ENCODE measurements around the gene CARS1.
A peak's percentile ranks its signal among the peaks of the same experiment; 100 is the strongest.

The CARS1 gene

GRCh38 chr11:3006505-3007260 lies 50.5 kb downstream of the CARS1 start:
- no peaks in the 10 kb centered on the region for H3K27me3 Mint-ChIP-seq
- H3K36me3 Mint-ChIP-seq (ENCODE audit: low read depth) = peaks cover 94% of the 10 kb centered on the region
- peak overlapping the region; percentile 40 for H3K27ac Mint-ChIP-seq
- peaks cover 31% of the 10 kb centered on the region for H3K4me1 Mint-ChIP-seq (ENCODE audit: low read depth)
- no peaks in the 10 kb centered on the region for H3K9me3 Mint-ChIP-seq
- peak; percentile 52 for DNase-seq
- no peak overlapping the region for H3K4me3 Mint-ChIP-seq

DNA sequence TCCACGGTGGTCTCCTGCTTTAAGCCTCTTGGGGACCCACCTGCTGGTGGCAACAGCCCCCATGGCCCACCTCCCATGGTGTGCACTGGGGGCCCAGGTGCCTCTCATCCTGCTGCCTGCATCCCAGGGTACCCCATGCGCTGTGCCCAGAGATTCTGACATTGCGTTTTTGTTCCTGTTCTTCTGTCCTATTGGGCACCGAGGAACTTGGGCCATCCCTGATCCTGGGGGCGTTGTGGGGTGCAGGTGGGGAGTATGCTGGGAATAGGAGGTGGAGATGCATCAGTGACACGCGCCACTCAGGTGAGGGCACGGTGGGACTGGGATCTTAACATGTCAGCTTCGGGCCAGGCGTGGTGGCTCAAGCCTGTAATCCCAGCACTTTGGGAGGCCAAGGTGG lies 52.7 kb downstream of the CARS1 start:
- H3K4me3 Mint-ChIP-seq = no peak overlapping the region

DNA sequence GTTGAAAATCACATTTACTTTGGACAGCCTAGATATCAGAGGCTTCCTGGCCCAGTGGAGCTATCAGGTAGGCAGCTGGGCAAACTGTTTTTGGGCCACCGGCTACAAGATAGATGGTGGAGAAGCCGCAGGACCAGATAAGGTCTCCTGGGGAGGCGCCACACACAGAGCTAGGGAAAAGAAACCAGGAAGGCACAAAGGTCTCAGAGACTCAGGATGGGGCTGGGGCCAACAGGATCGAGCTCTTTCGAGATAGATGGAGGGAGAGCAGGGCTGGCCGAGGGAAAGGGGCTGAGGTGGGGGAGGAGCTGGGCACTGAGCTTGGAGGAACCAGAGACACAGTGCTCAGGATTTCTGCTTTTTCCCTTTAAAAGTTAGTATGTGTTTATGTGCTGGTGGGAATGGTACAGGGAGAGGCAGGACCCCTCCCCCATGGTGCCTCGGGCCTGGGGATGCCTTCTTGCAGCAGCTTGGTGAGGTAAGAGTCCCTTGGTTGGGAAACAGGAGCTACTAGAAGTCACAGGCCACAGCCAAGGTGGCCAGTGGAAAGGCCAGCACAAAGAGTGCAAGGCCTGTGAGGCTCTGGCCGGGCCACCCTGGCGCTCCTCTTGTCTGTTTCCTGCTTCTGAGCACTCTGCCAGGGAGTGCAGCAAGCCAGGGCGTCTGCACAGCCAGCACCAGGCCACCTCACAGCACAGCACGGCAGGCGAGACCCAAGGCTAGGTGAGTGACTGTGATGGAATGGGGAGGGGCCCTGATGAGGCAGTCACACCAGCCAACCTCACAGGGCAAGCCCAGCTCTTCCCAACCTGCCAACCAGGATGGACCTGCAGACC lies 53.6 kb downstream of the CARS1 start:
- Mint-ChIP-seq H3K27me3 (no peaks in the 10 kb centered on the region), H3K4me3 (no peak overlapping the region), H3K27ac (peak overlapping the region; percentile 9), H3K36me3 (ENCODE audit: low read depth) (peaks cover 91% of the 10 kb centered on the region), H3K9me3 (no peaks in the 10 kb centered on the region), H3K4me1 (ENCODE audit: low read depth) (peaks cover 12% of the 10 kb centered on the region)
- DNase-seq = no peak

More for the DNA sequence above, 52.7 kb downstream of the CARS1 start:
- no peaks in the 10 kb centered on the region for H3K9me3 Mint-ChIP-seq
- peaks cover 12% of the 10 kb centered on the region for H3K4me1 Mint-ChIP-seq (ENCODE audit: low read depth)
- peak overlapping the region; percentile 62 for H3K27ac Mint-ChIP-seq
- H3K36me3 Mint-ChIP-seq (ENCODE audit: low read depth) = peaks cover 94% of the 10 kb centered on the region
- DNase-seq = no peak
- no peaks in the 10 kb centered on the region for H3K27me3 Mint-ChIP-seq

GRCh38 chr11:3002871-3003270 lies 54.4 kb downstream of the CARS1 start:
- no peaks in the 10 kb centered on the region for H3K9me3 Mint-ChIP-seq
- peaks cover 9% of the 10 kb centered on the region for H3K4me1 Mint-ChIP-seq (ENCODE audit: low read depth)
- H3K4me3 Mint-ChIP-seq = no peak overlapping the region
- peak overlapping the region; percentile 9 for H3K27ac Mint-ChIP-seq
- no peaks in the 10 kb centered on the region for H3K27me3 Mint-ChIP-seq
- DNase-seq = no peak
- peaks cover 84% of the 10 kb centered on the region for H3K36me3 Mint-ChIP-seq (ENCODE audit: low read depth)

- no peak for DNase-seq
- Mint-ChIP-seq H3K27ac (peak overlapping the region; percentile 9), H3K36me3 (ENCODE audit: low read depth) (peaks cover 79% of the 10 kb centered on the region), H3K27me3 (no peaks in the 10 kb centered on the region), H3K4me3 (no peak overlapping the region), H3K9me3 (no peaks in the 10 kb centered on the region), H3K4me1 (ENCODE audit: low read depth) (peaks cover 4% of the 10 kb centered on the region)
Observed at GRCh38 chr11:3002351-3002861, 54.8 kb downstream of the CARS1 start.

DNA sequence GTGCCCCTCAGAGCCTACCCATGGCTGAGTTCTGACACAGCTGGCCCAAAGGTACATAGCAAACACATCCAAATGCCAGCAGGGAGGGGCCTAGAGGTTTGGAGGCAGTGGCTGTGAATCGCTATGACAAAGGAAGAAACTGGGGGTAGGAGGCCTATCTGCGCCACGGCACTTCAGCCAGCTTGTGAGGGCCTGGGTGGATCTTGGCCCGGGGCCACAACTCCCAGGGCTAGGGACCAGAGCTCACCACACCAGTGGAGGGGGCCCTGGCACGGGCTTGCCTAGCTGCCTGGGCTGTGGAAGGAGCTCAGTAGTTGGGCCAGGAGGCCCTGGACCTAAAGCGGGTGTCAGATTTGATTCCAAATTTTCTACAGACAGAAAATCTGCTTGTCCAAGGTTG lies 55.7 kb downstream of the CARS1 start:
- no peaks in the 10 kb centered on the region for H3K9me3 Mint-ChIP-seq
- H3K27ac Mint-ChIP-seq = no peak overlapping the region
- H3K27me3 Mint-ChIP-seq = no peaks in the 10 kb centered on the region
- H3K4me3 Mint-ChIP-seq = no peak overlapping the region
- no peaks in the 10 kb centered on the region for H3K4me1 Mint-ChIP-seq (ENCODE audit: low read depth)
- no peak for DNase-seq
- H3K36me3 Mint-ChIP-seq (ENCODE audit: low read depth) = peaks cover 75% of the 10 kb centered on the region

- Mint-ChIP-seq H3K36me3 (ENCODE audit: low read depth) (peaks cover 65% of the 10 kb centered on the region), H3K27me3 (no peaks in the 10 kb centered on the region), H3K4me3 (no peak overlapping the region), H3K27ac (no peak overlapping the region), H3K4me1 (ENCODE audit: low read depth) (no peaks in the 10 kb centered on the region), H3K9me3 (no peaks in the 10 kb centered on the region)
- peak; percentile 20 for DNase-seq
Observed at GRCh38 chr11:3000032-3000961, 56.9 kb downstream of the CARS1 start.

GRCh38 chr11:2999464-2999998 lies 57.7 kb downstream of the CARS1 start:
- DNase-seq = peak; percentile 15
- H3K4me1 Mint-ChIP-seq (ENCODE audit: low read depth) = no peaks in the 10 kb centered on the region
- no peaks in the 10 kb centered on the region for H3K9me3 Mint-ChIP-seq
- H3K36me3 Mint-ChIP-seq (ENCODE audit: low read depth) = peaks cover 60% of the 10 kb centered on the region
- peak overlapping the region; percentile 22 for H3K27ac Mint-ChIP-seq
- H3K4me3 Mint-ChIP-seq = no peak overlapping the region
- H3K27me3 Mint-ChIP-seq = no peaks in the 10 kb centered on the region

DNA sequence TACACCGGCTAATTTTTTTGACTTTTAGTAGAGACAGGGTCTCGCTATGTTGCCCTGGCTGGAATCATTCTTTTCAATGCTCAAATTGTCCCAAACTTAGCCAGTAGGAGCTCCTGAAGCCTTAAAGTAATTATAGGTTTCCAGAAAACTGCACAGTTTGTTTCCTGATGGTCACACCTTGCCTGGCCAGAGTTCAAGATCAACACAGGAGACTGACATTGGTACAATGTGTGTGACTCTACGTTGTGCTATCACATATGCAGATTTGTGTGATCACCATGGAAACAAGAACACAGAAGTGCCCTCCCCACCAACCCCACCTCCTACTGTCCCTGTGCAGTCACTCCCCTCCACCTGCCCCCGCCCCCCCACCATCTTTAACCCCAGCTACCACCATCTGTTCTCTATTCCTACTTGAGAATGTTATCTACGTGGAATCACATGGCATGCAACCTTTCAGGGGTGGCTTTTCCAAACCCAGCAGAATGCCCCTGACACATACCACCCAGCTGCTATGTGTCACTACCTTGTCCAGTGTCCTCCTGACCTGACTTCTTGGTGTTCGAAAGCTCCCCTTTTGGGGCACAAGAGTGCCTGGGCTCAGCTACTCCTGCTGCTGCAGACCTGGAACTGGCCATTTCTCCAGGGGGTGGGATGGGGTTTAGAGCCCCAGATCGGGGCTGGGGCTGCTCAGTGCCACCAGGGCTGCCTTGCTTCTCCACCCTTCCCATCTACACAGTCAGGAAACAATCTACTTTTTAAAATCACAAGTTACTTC lies 59.0 kb downstream of the CARS1 start:
- Mint-ChIP-seq H3K36me3 (ENCODE audit: low read depth) (peaks cover 48% of the 10 kb centered on the region), H3K9me3 (no peaks in the 10 kb centered on the region), H3K27me3 (no peaks in the 10 kb centered on the region), H3K4me1 (ENCODE audit: low read depth) (no peaks in the 10 kb centered on the region), H3K27ac (no peak overlapping the region), H3K4me3 (no peak overlapping the region)
- DNase-seq = peak; percentile 15

DNA sequence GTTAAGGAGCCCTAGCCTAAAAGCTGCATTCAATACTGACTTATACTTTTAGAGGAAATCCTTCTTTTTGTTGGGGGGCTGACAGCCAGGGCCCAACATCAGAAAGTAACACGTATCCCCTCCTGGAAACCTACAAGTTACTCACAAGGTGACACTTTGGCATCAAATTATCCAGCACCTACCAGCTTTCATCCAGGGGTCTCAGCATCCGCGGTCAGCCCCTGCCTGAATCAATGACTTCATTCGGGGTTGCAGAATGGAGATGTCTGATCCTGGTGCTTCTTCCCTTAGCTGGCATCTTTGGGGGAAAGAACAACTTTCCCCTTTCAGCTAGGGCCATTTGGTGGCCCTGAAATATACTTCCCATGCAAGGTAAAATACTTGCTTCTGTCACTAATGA lies 59.8 kb downstream of the CARS1 start:
- no peak overlapping the region for H3K4me3 Mint-ChIP-seq
- H3K36me3 Mint-ChIP-seq (ENCODE audit: low read depth) = peaks cover 43% of the 10 kb centered on the region
- H3K27me3 Mint-ChIP-seq = no peaks in the 10 kb centered on the region
- DNase-seq = peak; percentile 6
- H3K4me1 Mint-ChIP-seq (ENCODE audit: low read depth) = no peaks in the 10 kb centered on the region
- no peak overlapping the region for H3K27ac Mint-ChIP-seq
- no peaks in the 10 kb centered on the region for H3K9me3 Mint-ChIP-seq

GRCh38 chr11:2996976-2997375 lies 60.2 kb downstream of the CARS1 start:
- Mint-ChIP-seq H3K27ac (no peak overlapping the region), H3K4me1 (ENCODE audit: low read depth) (no peaks in the 10 kb centered on the region), H3K27me3 (no peaks in the 10 kb centered on the region), H3K9me3 (no peaks in the 10 kb centered on the region), H3K4me3 (no peak overlapping the region), H3K36me3 (ENCODE audit: low read depth) (peaks cover 41% of the 10 kb centered on the region)
- DNase-seq = peak; percentile 16

DNA sequence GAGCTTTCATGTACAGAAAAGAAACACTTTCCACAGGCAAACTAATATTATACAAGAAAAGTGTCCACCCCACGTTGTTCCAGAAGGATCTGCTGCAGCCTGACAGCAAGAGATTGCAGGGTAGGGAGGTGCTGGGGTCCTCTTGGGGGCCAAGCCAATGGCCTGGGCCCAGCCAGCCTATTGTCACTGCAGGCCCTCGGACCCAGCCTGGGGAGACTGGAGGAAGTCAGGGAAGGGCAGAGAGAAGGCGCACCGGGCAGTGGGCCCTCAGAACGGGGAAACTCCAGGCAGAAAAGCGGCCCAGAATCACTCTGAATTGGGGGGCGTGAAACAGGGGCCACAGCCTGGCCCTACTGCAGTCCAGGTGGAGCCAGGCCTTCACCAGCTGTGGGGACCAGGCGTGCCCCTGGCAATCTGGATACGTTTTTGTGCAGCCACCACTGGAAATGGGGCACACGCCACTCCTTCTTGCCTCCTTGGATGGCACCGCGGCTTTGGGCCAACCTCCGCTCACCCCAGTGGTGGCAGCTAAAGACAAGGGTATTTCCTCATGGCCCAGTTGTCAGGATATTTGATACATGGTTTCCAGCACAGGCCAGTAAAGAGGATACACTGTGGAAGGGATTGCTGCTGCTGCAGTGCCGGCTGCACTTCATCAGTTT lies 61.2 kb downstream of the CARS1 start:
- DNase-seq = no peak
- no peaks in the 10 kb centered on the region for H3K27me3 Mint-ChIP-seq
- no peaks in the 10 kb centered on the region for H3K4me1 Mint-ChIP-seq (ENCODE audit: low read depth)
- no peaks in the 10 kb centered on the region for H3K9me3 Mint-ChIP-seq
- peaks cover 38% of the 10 kb centered on the region for H3K36me3 Mint-ChIP-seq (ENCODE audit: low read depth)
- H3K27ac Mint-ChIP-seq = no peak overlapping the region
- no peak overlapping the region for H3K4me3 Mint-ChIP-seq

DNA sequence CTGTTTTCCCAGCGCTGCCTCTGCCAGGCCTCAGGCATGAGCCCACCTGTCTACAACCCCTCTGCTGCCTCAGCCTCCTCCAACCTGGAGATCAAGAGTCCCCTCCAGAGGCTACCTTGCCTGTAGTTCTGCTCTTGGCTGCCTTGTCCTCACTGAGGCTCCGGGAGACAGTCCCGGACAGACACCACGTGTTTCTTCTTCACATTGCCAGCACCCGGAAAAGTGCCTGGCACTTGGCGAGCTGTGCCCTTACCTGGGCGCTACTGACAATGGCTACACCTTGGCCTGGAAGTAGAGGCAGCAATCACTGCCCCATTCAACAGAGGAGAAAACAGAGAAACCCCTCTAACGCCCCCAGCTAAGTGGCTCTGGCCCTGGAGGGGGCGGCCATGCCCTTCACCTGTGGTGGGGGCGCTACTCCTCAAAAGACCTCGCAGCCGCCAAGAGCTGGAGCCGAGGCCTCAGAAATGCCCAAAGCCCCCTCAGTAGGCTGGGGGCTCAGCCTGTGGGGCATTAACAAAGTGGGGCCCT lies 62.1 kb downstream of the CARS1 start:
- no peak overlapping the region for H3K4me3 Mint-ChIP-seq
- no peak overlapping the region for H3K27ac Mint-ChIP-seq
- no peak for DNase-seq
- H3K9me3 Mint-ChIP-seq = no peaks in the 10 kb centered on the region
- peaks cover 38% of the 10 kb centered on the region for H3K36me3 Mint-ChIP-seq (ENCODE audit: low read depth)
- H3K4me1 Mint-ChIP-seq (ENCODE audit: low read depth) = peaks cover 4% of the 10 kb centered on the region
- no peaks in the 10 kb centered on the region for H3K27me3 Mint-ChIP-seq

All from activated T-cell treated with anti-CD3 and anti-CD28 coated beads, Interleukin-2, amount 50 U/mL, for 24 hours (primary cell).